ENCODE data around the gene STK10.

DNA sequence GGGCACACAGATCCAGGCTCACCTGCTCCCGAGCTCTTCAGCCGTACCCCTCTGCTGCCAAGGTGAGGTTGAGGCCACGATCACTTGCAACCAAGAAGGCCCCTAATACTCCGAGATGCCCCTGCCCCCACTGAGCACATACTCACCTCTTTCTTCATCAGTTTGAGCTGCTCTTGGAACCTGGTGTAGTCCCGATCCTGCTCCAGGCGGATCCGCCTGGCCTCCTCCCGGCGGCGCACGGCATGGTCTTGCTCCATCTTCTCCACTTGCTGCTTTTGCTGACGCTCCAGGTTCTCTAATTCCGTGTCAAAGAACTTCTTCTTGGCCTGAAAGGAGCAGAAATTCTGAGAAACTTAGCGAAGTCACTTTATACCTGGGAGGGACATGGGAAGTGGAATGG, 105.8 kb downstream of the STK10 start:
- no peak for TF ChIP-seq POLR2A (IDR thresholded peaks at IDR 0.05)
- TF ChIP-seq, protein P1, sequence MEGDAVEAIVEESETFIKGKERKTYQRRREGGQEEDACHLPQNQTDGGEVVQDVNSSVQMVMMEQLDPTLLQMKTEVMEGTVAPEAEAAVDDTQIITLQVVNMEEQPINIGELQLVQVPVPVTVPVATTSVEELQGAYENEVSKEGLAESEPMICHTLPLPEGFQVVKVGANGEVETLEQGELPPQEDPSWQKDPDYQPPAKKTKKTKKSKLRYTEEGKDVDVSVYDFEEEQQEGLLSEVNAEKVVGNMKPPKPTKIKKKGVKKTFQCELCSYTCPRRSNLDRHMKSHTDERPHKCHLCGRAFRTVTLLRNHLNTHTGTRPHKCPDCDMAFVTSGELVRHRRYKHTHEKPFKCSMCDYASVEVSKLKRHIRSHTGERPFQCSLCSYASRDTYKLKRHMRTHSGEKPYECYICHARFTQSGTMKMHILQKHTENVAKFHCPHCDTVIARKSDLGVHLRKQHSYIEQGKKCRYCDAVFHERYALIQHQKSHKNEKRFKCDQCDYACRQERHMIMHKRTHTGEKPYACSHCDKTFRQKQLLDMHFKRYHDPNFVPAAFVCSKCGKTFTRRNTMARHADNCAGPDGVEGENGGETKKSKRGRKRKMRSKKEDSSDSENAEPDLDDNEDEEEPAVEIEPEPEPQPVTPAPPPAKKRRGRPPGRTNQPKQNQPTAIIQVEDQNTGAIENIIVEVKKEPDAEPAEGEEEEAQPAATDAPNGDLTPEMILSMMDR (IDR thresholded peaks at IDR 0.05), result no peak
